SK-N-SH treated with all-trans-retinoic acid at 6 μM for 48 hours (cell line): ENCODE measurements around the gene TAS2R41.

Experiments
- ZFP3 ChIP-seq: fragments of 250-450 bp; sonication (Bioruptor Pico); IDR thresholded peaks from 2 replicates; pipeline ENCODE4 v1.5.0; 2020; ENCODE audit warnings: mild to moderate bottlenecking, moderate library complexity
- ZFP30 ChIP-seq: fragments of 450-650 bp; formaldehyde crosslinking; IDR thresholded peaks from 2 replicates; pipeline ENCODE4 v1.5.0; 2022; ENCODE audit warnings: mild to moderate bottlenecking, moderate library complexity

- no peak for TF ChIP-seq ZFP30 (CRISPR knock-in tag)
- no peak for TF ChIP-seq ZFP3
Measured at GRCh38 chr7:143429770-143430698, 47.6 kb upstream of the TAS2R41 start.
